ENCODE data around the gene ANXA2.

DNA sequence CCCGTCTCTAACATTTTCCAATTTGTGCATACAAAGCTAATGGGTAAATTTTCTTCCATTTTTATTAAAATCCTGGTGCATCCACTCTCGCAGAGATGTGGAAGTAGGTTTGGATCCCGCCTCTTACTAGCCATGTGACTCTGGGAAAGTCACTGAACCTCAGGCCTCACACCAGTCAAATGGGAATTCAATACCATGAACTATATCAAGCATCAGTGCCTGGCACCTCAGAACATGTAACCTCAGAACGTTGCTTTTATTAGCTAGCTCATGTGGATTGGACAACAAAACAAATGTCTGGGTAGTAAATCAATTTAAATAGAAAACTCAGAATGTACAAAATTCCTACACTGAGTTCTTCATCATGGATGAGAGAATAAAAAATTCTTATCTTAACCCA, 60.7 kb downstream of the ANXA2 start:
- no peak for TF ChIP-seq JUND (IDR thresholded peaks at IDR 0.05)
- TF ChIP-seq HNF4A (conservative IDR thresholded peaks at IDR 0.05) = no peak
- TF ChIP-seq, protein P1, sequence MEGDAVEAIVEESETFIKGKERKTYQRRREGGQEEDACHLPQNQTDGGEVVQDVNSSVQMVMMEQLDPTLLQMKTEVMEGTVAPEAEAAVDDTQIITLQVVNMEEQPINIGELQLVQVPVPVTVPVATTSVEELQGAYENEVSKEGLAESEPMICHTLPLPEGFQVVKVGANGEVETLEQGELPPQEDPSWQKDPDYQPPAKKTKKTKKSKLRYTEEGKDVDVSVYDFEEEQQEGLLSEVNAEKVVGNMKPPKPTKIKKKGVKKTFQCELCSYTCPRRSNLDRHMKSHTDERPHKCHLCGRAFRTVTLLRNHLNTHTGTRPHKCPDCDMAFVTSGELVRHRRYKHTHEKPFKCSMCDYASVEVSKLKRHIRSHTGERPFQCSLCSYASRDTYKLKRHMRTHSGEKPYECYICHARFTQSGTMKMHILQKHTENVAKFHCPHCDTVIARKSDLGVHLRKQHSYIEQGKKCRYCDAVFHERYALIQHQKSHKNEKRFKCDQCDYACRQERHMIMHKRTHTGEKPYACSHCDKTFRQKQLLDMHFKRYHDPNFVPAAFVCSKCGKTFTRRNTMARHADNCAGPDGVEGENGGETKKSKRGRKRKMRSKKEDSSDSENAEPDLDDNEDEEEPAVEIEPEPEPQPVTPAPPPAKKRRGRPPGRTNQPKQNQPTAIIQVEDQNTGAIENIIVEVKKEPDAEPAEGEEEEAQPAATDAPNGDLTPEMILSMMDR (IDR thresholded peaks at IDR 0.05; ENCODE audit: low read depth, low read length, missing input control) = no peak
- no peak for TF ChIP-seq TAF1 (conservative IDR thresholded peaks at IDR 0.05)
- TF ChIP-seq, protein P2, sequence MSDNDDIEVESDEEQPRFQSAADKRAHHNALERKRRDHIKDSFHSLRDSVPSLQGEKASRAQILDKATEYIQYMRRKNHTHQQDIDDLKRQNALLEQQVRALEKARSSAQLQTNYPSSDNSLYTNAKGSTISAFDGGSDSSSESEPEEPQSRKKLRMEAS (IDR thresholded peaks at IDR 0.05) = no peak
- no peak for TF ChIP-seq EGR1 (IDR thresholded peaks at IDR 0.05; ENCODE audit: low read depth in 2 of 2)

Data from liver (tissue), 3 donors.